Activated naive CD4-positive, alpha-beta T cell treated with anti-CD3 and anti-CD28 coated beads, Interleukin-2, amount 10 ng/mL, durations not matched to agents 7 days and 5 days (primary cell): ENCODE results near the gene SPDYE16.
"Not testable (repeated sequence)": the region's sequence is repeated elsewhere in the genome, so short reads cannot be mapped to it uniquely, and the experiment has no call there.

Experiments used
- CTCF ChIA-PET: fragments of 350-600 bp; sonication (Branson Sonifier 250); formaldehyde crosslinking; loops from one replicate; lab custom pipeline; 2021; ENCODE audit warnings: antibody characterized with exemption; lab: Charles Lee
- DNase-seq: peaks from one replicate; pipeline ENCODE4 v3.0.0-alpha.2; 2020
- H3K27ac Mint-ChIP-seq: one replicate; pipeline ENCODE4 v1.8.0; 2021; ENCODE audit warnings: mild to moderate bottlenecking, moderate library complexity, mixed read lengths
- H3K27me3 Mint-ChIP-seq: one replicate; pipeline ENCODE4 v1.8.0; 2021; ENCODE audit warnings: mild to moderate bottlenecking, mixed read lengths
- H3K36me3 Mint-ChIP-seq: one replicate; pipeline ENCODE4 v1.8.0; 2021; ENCODE audit warnings: mixed read lengths
- H3K4me1 Mint-ChIP-seq: one replicate; pipeline ENCODE4 v1.8.0; 2021; ENCODE audit warnings: mixed read lengths
- H3K4me3 Mint-ChIP-seq: one replicate; pipeline ENCODE4 v1.8.0; 2021; ENCODE audit warnings: mild to moderate bottlenecking, moderate library complexity, mixed read lengths
- H3K9me3 Mint-ChIP-seq: one replicate; pipeline ENCODE4 v1.8.0; 2021; ENCODE audit warnings: mixed read lengths

The SPDYE16 gene

GRCh38 chr7:76502836-76503235 is 40.3 kb downstream of the SPDYE16 start:
- DNase-seq, H3K4me1 Mint-ChIP-seq, H3K9me3 Mint-ChIP-seq, CTCF ChIA-PET, H3K27ac Mint-ChIP-seq, H3K27me3 Mint-ChIP-seq, H3K4me3 Mint-ChIP-seq, H3K36me3 Mint-ChIP-seq: not testable (repeated sequence)

GRCh38 chr7:76502224-76502623 is 40.9 kb downstream of the SPDYE16 start:
- H3K27ac Mint-ChIP-seq, H3K27me3 Mint-ChIP-seq, H3K4me1 Mint-ChIP-seq, H3K9me3 Mint-ChIP-seq, DNase-seq, H3K36me3 Mint-ChIP-seq, H3K4me3 Mint-ChIP-seq, CTCF ChIA-PET: not testable (repeated sequence)

GRCh38 chr7:76499924-76500241 is 43.2 kb downstream of the SPDYE16 start:
- H3K4me3 Mint-ChIP-seq, CTCF ChIA-PET, H3K9me3 Mint-ChIP-seq, H3K27me3 Mint-ChIP-seq, H3K4me1 Mint-ChIP-seq, H3K36me3 Mint-ChIP-seq, DNase-seq: not testable (repeated sequence)
- peak overlapping the region; percentile 24 for H3K27ac Mint-ChIP-seq

DNA sequence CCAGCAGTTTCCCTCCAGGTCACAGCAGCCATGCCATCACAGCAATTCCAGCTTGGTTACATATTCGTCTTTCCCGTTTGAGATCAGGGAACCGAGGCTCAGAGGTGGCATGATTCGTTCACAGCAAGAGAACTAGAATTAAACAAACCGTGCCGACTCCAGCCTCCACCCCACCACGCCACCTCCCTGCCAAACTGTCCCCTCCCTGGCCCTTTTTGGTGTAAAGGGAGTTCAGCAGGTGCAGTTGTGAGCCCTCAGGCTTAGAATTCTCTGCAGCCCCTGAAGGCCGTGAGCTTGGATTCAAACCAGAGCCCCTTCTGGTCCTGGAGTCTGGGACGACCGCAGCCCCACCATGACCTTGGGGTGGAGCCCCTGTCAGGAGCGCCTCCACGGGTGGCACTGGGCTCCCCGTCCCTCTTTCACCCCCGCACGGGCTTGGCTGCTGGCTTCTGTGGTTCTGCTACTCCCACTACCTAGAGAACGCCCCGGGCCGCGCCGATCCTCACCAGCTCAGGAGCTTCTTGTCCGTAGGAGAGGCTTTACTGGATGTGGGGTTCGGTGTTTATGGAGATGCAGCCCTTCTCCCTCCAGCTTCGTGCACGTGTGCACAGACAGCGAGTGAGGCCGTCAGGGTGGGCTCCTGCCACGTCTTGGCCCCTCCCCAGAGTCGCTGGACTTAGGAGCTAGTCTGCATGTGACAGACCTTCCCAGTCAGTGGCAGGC is 43.7 kb downstream of the SPDYE16 start:
- H3K9me3 Mint-ChIP-seq, H3K27me3 Mint-ChIP-seq, CTCF ChIA-PET, DNase-seq, H3K4me3 Mint-ChIP-seq, H3K36me3 Mint-ChIP-seq, H3K4me1 Mint-ChIP-seq: not testable (repeated sequence)
- H3K27ac Mint-ChIP-seq: peak overlapping the region; percentile 24

GRCh38 chr7:76498583-76499200 is 44.4 kb downstream of the SPDYE16 start:
- H3K4me3 Mint-ChIP-seq: not testable (repeated sequence)

GRCh38 chr7:76497918-76498582 is 45.0 kb downstream of the SPDYE16 start:
- DNase-seq, H3K27me3 Mint-ChIP-seq, H3K27ac Mint-ChIP-seq, H3K9me3 Mint-ChIP-seq, CTCF ChIA-PET, H3K36me3 Mint-ChIP-seq, H3K4me1 Mint-ChIP-seq, H3K4me3 Mint-ChIP-seq: not testable (repeated sequence)

More at GRCh38 chr7:76498583-76499200, 44.4 kb downstream of the SPDYE16 start:
- CTCF ChIA-PET, H3K9me3 Mint-ChIP-seq, H3K27me3 Mint-ChIP-seq, H3K4me1 Mint-ChIP-seq, H3K36me3 Mint-ChIP-seq, H3K27ac Mint-ChIP-seq, DNase-seq: not testable (repeated sequence)

- H3K4me1 Mint-ChIP-seq, H3K9me3 Mint-ChIP-seq, H3K36me3 Mint-ChIP-seq, DNase-seq, CTCF ChIA-PET, H3K27me3 Mint-ChIP-seq, H3K27ac Mint-ChIP-seq, H3K4me3 Mint-ChIP-seq: not testable (repeated sequence)
Observed at GRCh38 chr7:76495717-76496116, 47.4 kb downstream of the SPDYE16 start.

GRCh38 chr7:76492139-76492538 is 51.0 kb downstream of the SPDYE16 start:
- CTCF ChIA-PET, H3K4me3 Mint-ChIP-seq, DNase-seq, H3K4me1 Mint-ChIP-seq, H3K9me3 Mint-ChIP-seq, H3K36me3 Mint-ChIP-seq, H3K27ac Mint-ChIP-seq, H3K27me3 Mint-ChIP-seq: not testable (repeated sequence)

DNA sequence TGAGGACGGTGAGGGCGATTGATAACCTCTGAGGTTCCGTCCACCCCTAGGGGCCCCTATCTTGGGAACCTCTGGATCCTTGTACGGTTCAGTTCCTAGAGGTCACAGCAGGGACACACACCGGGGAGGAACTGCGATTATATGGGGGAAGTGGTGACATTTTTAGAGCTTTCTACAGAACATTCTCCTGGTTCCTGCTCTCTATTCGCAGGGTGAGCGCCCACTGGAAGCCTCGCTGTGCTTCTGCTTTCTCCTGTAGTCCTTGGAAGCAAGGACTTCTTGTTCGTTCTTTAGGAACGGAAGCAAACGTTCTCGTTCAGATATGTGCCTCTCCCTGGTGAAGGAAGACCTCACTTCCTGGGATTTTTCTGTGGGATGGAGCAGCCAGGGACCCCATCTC is 55.1 kb downstream of the SPDYE16 start:
- H3K4me1 Mint-ChIP-seq, H3K36me3 Mint-ChIP-seq, H3K4me3 Mint-ChIP-seq, DNase-seq, H3K9me3 Mint-ChIP-seq, H3K27ac Mint-ChIP-seq, H3K27me3 Mint-ChIP-seq, CTCF ChIA-PET: not testable (repeated sequence)

DNA sequence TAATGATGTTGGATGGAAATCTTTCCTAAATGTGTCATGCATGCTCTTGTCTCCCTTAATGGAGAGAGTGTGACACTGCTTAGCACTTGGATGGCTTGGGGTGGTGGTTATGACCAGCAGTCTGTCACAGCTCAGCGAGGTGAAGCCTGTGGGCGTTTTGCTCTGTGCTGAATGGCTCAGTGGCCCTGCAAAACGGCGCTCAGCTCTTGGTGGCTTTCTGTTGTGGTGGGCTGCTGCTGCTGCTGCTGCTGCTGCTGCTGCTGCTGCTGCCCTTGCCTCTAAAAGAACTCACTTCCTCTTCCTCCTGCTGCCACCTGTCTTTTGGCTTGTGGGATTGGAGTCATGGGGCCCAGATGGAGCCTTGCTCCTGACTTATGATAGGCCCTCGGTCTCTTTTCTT is 56.5 kb downstream of the SPDYE16 start:
- H3K4me1 Mint-ChIP-seq, H3K36me3 Mint-ChIP-seq, H3K27me3 Mint-ChIP-seq, H3K9me3 Mint-ChIP-seq, CTCF ChIA-PET: not testable (repeated sequence)
- DNase-seq: peak; percentile 66
- peak overlapping the region; percentile 38 for H3K4me3 Mint-ChIP-seq
- H3K27ac Mint-ChIP-seq: peak overlapping the region; percentile 91

GRCh38 chr7:76485822-76486610 is 57.1 kb downstream of the SPDYE16 start:
- CTCF ChIA-PET, H3K36me3 Mint-ChIP-seq, H3K4me1 Mint-ChIP-seq, H3K27me3 Mint-ChIP-seq, DNase-seq, H3K4me3 Mint-ChIP-seq, H3K9me3 Mint-ChIP-seq, H3K27ac Mint-ChIP-seq: not testable (repeated sequence)

DNA sequence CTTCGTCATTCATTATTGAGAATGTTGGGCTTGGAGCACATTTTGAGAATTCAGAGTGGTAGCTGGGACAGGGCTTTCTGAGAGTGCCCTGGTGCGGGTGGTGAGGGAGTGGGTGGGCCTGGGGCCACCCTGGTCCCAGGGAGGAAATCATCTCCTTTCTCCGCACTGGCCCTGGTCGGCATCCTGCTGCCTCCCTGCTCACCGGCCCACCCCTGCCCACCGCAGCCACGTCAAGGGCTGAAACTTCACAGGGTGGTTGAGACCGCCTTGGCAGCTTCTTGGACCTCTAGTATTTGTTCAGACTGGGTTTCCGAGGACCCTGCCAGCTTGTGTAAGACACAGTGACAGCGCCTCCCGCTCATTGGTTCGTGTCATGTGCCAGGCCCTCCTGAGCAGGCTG is 58.6 kb downstream of the SPDYE16 start:
- DNase-seq, H3K4me1 Mint-ChIP-seq, CTCF ChIA-PET, H3K36me3 Mint-ChIP-seq, H3K9me3 Mint-ChIP-seq, H3K27ac Mint-ChIP-seq, H3K27me3 Mint-ChIP-seq, H3K4me3 Mint-ChIP-seq: not testable (repeated sequence)

DNA sequence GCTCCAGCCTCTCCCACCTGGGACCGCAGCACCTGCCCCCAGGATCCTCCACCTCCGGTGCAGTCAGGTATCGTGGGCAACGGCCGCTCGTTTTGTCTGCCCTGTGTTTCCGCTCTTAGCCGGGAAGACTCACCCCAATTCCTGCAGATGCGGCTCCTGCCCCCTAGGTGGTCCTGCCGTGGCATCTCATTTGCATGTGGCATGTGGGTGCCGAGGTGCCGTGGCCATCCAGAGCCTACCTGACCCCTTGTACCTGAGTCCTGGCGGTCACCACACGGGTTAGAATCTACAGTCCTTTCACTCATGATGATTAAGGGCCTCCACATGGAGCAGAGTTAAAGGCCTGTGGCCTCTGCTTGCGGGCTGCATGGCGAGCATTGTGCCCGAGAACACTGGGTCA is 60.0 kb downstream of the SPDYE16 start:
- H3K36me3 Mint-ChIP-seq, H3K27me3 Mint-ChIP-seq, H3K9me3 Mint-ChIP-seq, CTCF ChIA-PET, DNase-seq, H3K4me1 Mint-ChIP-seq, H3K27ac Mint-ChIP-seq, H3K4me3 Mint-ChIP-seq: not testable (repeated sequence)

DNA sequence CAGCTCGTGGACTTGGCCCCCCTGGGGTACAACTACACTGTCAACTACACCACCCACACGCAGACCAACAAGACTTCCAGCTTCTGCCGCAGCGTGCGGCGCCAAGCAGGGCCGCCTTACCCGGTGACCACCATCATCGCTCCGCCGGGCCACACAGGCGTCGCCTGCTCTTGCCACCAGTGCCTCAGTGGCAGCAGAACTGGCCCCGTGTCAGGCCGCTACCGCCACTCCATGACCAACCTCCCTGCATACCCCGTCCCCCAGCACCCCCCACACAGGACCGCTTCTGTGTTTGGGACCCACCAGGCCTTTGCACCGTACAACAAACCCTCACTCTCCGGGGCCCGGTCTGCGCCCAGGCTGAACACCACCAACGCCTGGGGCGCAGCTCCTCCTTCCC is 60.4 kb downstream of the SPDYE16 start:
- H3K9me3 Mint-ChIP-seq, H3K36me3 Mint-ChIP-seq, H3K4me1 Mint-ChIP-seq, CTCF ChIA-PET, H3K27me3 Mint-ChIP-seq, H3K4me3 Mint-ChIP-seq, DNase-seq, H3K27ac Mint-ChIP-seq: not testable (repeated sequence)
